ENCODE measurements around the gene LCORL. TPM values are rescaled to one million over a fixed set of nuclear protein-coding genes. Genes with fewer than 3 reads are reported as not detected.

Gene LCORL
- total and polyA plus RNA-seq, 9 of the 15 experiments (the other 6 are each of a cell fraction or from before 2014, with no cell fraction given): 3.1 to 24.5 (median 11.1) TPM

DNA sequence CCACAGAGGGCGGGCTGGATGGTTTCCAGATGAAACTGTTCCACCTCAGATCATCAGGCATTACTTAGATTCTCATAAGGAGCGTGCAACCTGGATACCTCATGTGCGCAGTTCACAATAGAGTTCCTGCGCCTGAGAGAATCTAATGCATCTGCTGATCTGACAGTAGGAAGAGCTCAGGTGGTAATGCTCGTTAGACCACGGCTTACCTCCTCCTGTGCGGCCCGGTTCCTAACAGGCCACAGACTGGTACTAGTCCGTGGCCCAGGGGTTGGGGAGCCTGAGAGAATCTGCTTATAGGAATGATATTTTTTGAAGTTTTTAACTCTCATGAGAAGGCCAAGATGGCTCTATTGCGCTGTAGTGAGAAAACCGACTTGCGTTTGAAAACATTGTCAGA is 205.4 kb downstream of the LCORL start:
- ChIA-PET CTCF (ENCODE audit: low intra/inter-chr PET ratio) (no interaction called here), POLR2A (no interaction called here)
- H3K9me1 ChIP-seq (ENCODE audit: control insufficient read depth, insufficient read depth, low read length): no peaks in the 10 kb centered on the region
- no peak overlapping the region for H2AFZ ChIP-seq (ENCODE audit: low read depth, low read length)
- peaks cover 72% of the 10 kb centered on the region for H3K36me3 ChIP-seq (ENCODE audit: control insufficient read depth, insufficient read depth, low read length)
- DNase-seq (ENCODE audit: extremely low read depth in 1 of 4, low spot score in 3 of 4) (no peak), FAIRE-seq (no peak), ATAC-seq (no peak)
- H3K4me2 ChIP-seq (ENCODE audit: insufficient read depth, low read length): no peak overlapping the region
- no peaks in the 10 kb centered on the region for H3K9me3 ChIP-seq (replicated peaks; ENCODE audit: control insufficient read depth, insufficient read depth, low read depth, low read length)
- no peak overlapping the region for H3K27ac ChIP-seq (ENCODE audit: extremely low read depth, low read depth, low read length)
- peaks cover 83% of the 10 kb centered on the region for H3K79me2 ChIP-seq (ENCODE audit: control insufficient read depth, insufficient read depth, low read length)
- BruUV-seq (replicated peaks): no TSS peak
- intact Hi-C loops (cut with micrococcal nuclease): no loop called here
- no peak overlapping the region for H3K9ac ChIP-seq (ENCODE audit: insufficient read depth in 1 of 2, low read depth in 2 of 2, low read length in 2 of 2)
- WGBS (ENCODE audit: insufficient coverage, low coverage, missing lambda C conversion rate): 97% methylated on average over 12 of the region's 12 CpGs
- no peak overlapping the region for H3K4me3 ChIP-seq
- TF ChIP-seq GABPA (tag; conservative IDR thresholded peaks at IDR 0.05; ENCODE audit: low read depth) (no peak), FOXJ2 (tag; IDR thresholded peaks at IDR 0.05) (no peak)
- TF ChIP-seq, protein P1, sequence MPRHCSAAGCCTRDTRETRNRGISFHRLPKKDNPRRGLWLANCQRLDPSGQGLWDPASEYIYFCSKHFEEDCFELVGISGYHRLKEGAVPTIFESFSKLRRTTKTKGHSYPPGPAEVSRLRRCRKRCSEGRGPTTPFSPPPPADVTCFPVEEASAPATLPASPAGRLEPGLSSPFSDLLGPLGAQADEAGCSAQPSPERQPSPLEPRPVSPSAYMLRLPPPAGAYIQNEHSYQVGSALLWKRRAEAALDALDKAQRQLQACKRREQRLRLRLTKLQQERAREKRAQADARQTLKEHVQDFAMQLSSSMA (CRISPR knock-in tag; IDR thresholded peaks at IDR 0.05): no peak
- H3K27me3 ChIP-seq (ENCODE audit: control insufficient read depth in 2 of 2, insufficient read depth in 2 of 2, low read length in 2 of 2): no peaks in the 10 kb centered on the region
- peaks cover 0 to under 1% of the 10 kb centered on the region in 2 experiments; a peak in 2 of 5 replicates for H3K4me1 ChIP-seq (replicated peaks in 1 of 2; ENCODE audit: control insufficient read depth in 2 of 2, insufficient read depth in 2 of 2, low read length in 2 of 2)
- in situ Hi-C loops (cut with MboI): no loop called here
- no peaks in the 10 kb centered on the region for H4K20me1 ChIP-seq (replicated peaks; ENCODE audit: control insufficient read depth, insufficient read depth, low read length)

DNA sequence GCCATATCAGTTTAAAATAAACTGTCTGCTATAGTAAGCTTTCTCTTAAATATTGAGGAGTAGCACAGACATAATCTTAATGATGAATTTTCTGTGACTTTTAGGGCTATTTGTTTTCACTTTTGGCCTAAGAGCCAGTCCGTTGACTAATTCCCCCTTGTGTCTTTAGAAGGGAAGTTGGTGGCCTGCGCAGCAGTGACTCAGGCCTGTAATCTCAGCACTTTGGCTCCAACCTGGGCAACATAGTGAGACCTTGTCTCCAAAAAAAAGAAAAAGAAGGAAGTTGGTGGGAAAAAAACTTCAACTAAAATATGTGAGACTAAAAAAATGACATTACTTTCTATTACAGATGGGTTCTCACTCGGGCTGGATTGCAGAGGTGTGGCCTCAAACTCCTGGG is 207.4 kb downstream of the LCORL start:
- intact Hi-C loops (cut with micrococcal nuclease) (no loop called here), in situ Hi-C loops (cut with MboI) (no loop called here)
- Histone ChIP-seq H3K27ac (ENCODE audit: extremely low read depth, low read depth, low read length) (no peak overlapping the region), H4K20me1 (replicated peaks; ENCODE audit: control insufficient read depth, insufficient read depth, low read length) (no peaks in the 10 kb centered on the region), H3K79me2 (ENCODE audit: control insufficient read depth, insufficient read depth, low read length) (peaks cover 98% of the 10 kb centered on the region), H3K27me3 (ENCODE audit: control insufficient read depth in 2 of 2, insufficient read depth in 2 of 2, low read length in 2 of 2) (no peaks in the 10 kb centered on the region), H2AFZ (ENCODE audit: low read depth, low read length) (no peak overlapping the region), H3K9ac (ENCODE audit: insufficient read depth in 1 of 2, low read depth in 2 of 2, low read length in 2 of 2) (no peak overlapping the region; a peak in 1 of 4 replicates), H3K9me3 (replicated peaks; ENCODE audit: control insufficient read depth, insufficient read depth, low read depth, low read length) (no peaks in the 10 kb centered on the region), H3K4me3 (no peak overlapping the region), H3K36me3 (ENCODE audit: control insufficient read depth, insufficient read depth, low read length) (peaks cover 64% of the 10 kb centered on the region), H3K9me1 (ENCODE audit: control insufficient read depth, insufficient read depth, low read length) (no peaks in the 10 kb centered on the region), H3K4me2 (ENCODE audit: insufficient read depth, low read length) (no peak overlapping the region), H3K4me1 (replicated peaks in 1 of 2; ENCODE audit: control insufficient read depth in 2 of 2, insufficient read depth in 2 of 2, low read length in 2 of 2) (peaks cover 0 to 3% of the 10 kb centered on the region in 2 experiments; a peak in 2 of 5 replicates)
- ATAC-seq: no peak
- no TSS peak for BruUV-seq (replicated peaks)
- DNase-seq (ENCODE audit: extremely low read depth in 1 of 4, low spot score in 3 of 4): peak in 1 of 4 experiments; percentile 29
- WGBS (ENCODE audit: insufficient coverage, low coverage, missing lambda C conversion rate): 65% methylated on average over 3 of the region's 3 CpGs
- no peak for FAIRE-seq
- ChIA-PET CTCF (ENCODE audit: low intra/inter-chr PET ratio) (no interaction called here), POLR2A (interaction anchor here (0.6 kb wide), 1 partner anchor 48 kb away, joined by 3 read pairs; no protein-coding TSS in a partner anchor)
- TF ChIP-seq ILF3 (IDR thresholded peaks at IDR 0.05; ENCODE audit: borderline replicate concordance) (no peak), NRF1 (conservative IDR thresholded peaks at IDR 0.05 in 1 of 2, IDR thresholded peaks at IDR 0.05 in 1 of 2) (peak; percentile 43 to 53; a peak in 3 of 4 replicates), RCOR1 (IDR thresholded peaks at IDR 0.05; ENCODE audit: borderline replicate concordance in 1 of 2, low read depth in 2 of 2, low read length in 2 of 2) (0 out of 4 replicates have a peak, but pooled peaks of 1 of the 2 experiments have one; percentile 26), NFE2 (IDR thresholded peaks at IDR 0.05; ENCODE audit: low read depth) (peak; percentile 38; the same call in 1 of the 2 replicates), MYNN (IDR thresholded peaks at IDR 0.05) (no peak), MYNN (CRISPR knock-in tag; IDR thresholded peaks at IDR 0.05) (no peak), JUND (IDR thresholded peaks at IDR 0.05; ENCODE audit: borderline replicate concordance, low read depth, low read length) (peak; percentile 28; the same call in 1 of the 2 replicates), JUND (tag; IDR thresholded peaks at IDR 0.05; ENCODE audit: borderline replicate concordance, low read depth, low read length) (no peak)
- TF ChIP-seq, protein P2, sequence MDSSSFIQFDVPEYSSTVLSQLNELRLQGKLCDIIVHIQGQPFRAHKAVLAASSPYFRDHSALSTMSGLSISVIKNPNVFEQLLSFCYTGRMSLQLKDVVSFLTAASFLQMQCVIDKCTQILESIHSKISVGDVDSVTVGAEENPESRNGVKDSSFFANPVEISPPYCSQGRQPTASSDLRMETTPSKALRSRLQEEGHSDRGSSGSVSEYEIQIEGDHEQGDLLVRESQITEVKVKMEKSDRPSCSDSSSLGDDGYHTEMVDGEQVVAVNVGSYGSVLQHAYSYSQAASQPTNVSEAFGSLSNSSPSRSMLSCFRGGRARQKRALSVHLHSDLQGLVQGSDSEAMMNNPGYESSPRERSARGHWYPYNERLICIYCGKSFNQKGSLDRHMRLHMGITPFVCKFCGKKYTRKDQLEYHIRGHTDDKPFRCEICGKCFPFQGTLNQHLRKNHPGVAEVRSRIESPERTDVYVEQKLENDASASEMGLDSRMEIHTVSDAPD (CRISPR knock-in tag; IDR thresholded peaks at IDR 0.05): no peak
- TF ChIP-seq, protein P3, sequence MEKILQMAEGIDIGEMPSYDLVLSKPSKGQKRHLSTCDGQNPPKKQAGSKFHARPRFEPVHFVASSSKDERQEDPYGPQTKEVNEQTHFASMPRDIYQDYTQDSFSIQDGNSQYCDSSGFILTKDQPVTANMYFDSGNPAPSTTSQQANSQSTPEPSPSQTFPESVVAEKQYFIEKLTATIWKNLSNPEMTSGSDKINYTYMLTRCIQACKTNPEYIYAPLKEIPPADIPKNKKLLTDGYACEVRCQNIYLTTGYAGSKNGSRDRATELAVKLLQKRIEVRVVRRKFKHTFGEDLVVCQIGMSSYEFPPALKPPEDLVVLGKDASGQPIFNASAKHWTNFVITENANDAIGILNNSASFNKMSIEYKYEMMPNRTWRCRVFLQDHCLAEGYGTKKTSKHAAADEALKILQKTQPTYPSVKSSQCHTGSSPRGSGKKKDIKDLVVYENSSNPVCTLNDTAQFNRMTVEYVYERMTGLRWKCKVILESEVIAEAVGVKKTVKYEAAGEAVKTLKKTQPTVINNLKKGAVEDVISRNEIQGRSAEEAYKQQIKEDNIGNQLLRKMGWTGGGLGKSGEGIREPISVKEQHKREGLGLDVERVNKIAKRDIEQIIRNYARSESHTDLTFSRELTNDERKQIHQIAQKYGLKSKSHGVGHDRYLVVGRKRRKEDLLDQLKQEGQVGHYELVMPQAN (IDR thresholded peaks at IDR 0.05; ENCODE audit: borderline replicate concordance): no peak

All from K562 (cell line).